ENCODE data around the gene RAD51C. TPM values are rescaled to one million over a fixed set of nuclear protein-coding genes. Genes with fewer than 3 reads are reported as not detected.
"Not testable (repeated sequence)": the region's sequence is repeated elsewhere in the genome, so short reads cannot be mapped to it uniquely, and the experiment has no call there.

The RAD51C gene
- total RNA-seq, 1 donor from 2014 or later, result 15.8 TPM

GRCh38 chr17:58684003-58684402 is 8.4 kb upstream of the RAD51C start:
- DNase-seq (ENCODE audit: low read depth in 2 of 2), result no peak

GRCh38 chr17:58684462-58684861 is 7.9 kb upstream of the RAD51C start:
- DNase-seq (ENCODE audit: low read depth in 2 of 2), result not testable (repeated sequence)

- DNase-seq (ENCODE audit: low read depth in 2 of 2), result no peak
Observed at GRCh38 chr17:58686980-58687379, 5.4 kb upstream of the RAD51C start.

GRCh38 chr17:58688521-58688920 is 3.9 kb upstream of the RAD51C start:
- no peak for DNase-seq (ENCODE audit: low read depth in 2 of 2)

- DNase-seq (ENCODE audit: low read depth in 2 of 2), result not testable (repeated sequence)
Observed at GRCh38 chr17:58690033-58690432, 2.4 kb upstream of the RAD51C start.

- DNase-seq (ENCODE audit: low read depth in 2 of 2), result no peak
Observed at GRCh38 chr17:58691701-58692238, 632 bp upstream of the RAD51C start, which contains the start of gene TEX14. TEX14 (minus strand) TSS chr17:58692045; CDS start chr17:58652001, 40,044 bp downstream.

GRCh38 chr17:58693208-58693607 is 806 bp downstream of the RAD51C start:
- no peak for DNase-seq (ENCODE audit: low read depth in 2 of 2)

- peak in 1 of 2 donors; percentile 4 for DNase-seq (ENCODE audit: low read depth in 2 of 2)
Observed at GRCh38 chr17:58693751-58694150, 1.3 kb downstream of the RAD51C start.

- DNase-seq (ENCODE audit: low read depth in 2 of 2), result no peak
Observed at GRCh38 chr17:58694302-58694701, 1.9 kb downstream of the RAD51C start.

- no peak for DNase-seq (ENCODE audit: low read depth in 2 of 2)
Observed at GRCh38 chr17:58694826-58695225, 2.4 kb downstream of the RAD51C start.

- DNase-seq (ENCODE audit: low read depth in 2 of 2), result no peak
Observed at GRCh38 chr17:58699771-58700170, 7.4 kb downstream of the RAD51C start.

GRCh38 chr17:58702045-58702476 is 9.7 kb downstream of the RAD51C start:
- no peak for DNase-seq (ENCODE audit: low read depth in 2 of 2)

GRCh38 chr17:58702708-58703107 is 10.3 kb downstream of the RAD51C start:
- peak in 1 of 2 donors; percentile 12 for DNase-seq (ENCODE audit: low read depth in 2 of 2)

- DNase-seq (ENCODE audit: low read depth in 2 of 2), result peak in 1 of 2 donors; percentile 83
Observed at GRCh38 chr17:58703137-58703915, 10.9 kb downstream of the RAD51C start.

- no peak for DNase-seq (ENCODE audit: low read depth in 2 of 2)
Observed at GRCh38 chr17:58703916-58704286, 11.5 kb downstream of the RAD51C start.

GRCh38 chr17:58706351-58707140 is 14.1 kb downstream of the RAD51C start:
- DNase-seq (ENCODE audit: low read depth in 2 of 2), result no peak

- DNase-seq (ENCODE audit: low read depth in 2 of 2), result peak; percentile 61 to 73
Observed at GRCh38 chr17:58710948-58711552, 18.6 kb downstream of the RAD51C start.

GRCh38 chr17:58722274-58722673 is 29.9 kb downstream of the RAD51C start:
- DNase-seq (ENCODE audit: low read depth in 2 of 2), result no peak

- DNase-seq (ENCODE audit: low read depth in 2 of 2), result no peak
Observed at GRCh38 chr17:58722696-58723095, 30.3 kb downstream of the RAD51C start.

- DNase-seq (ENCODE audit: low read depth in 2 of 2), result no peak
Observed at GRCh38 chr17:58728798-58729197, 36.4 kb downstream of the RAD51C start.

- no peak for DNase-seq (ENCODE audit: low read depth in 2 of 2)
Observed at GRCh38 chr17:58730937-58731336, 38.5 kb downstream of the RAD51C start.

GRCh38 chr17:58734040-58734439 is 41.6 kb downstream of the RAD51C start:
- DNase-seq (ENCODE audit: low read depth in 2 of 2), result no peak
